Activated CD4-positive, alpha-beta T cell treated with anti-CD3 and anti-CD28 coated beads, Interleukin-2, amount 50 U/mL, for 1 hour (primary cell): ENCODE measurements around the gene HNRNPR.
"Not testable (repeated sequence)": the region's sequence is repeated elsewhere in the genome, so short reads cannot be mapped to it uniquely, and the experiment has no call there.

Experiments
- DNase-seq: peaks from one replicate; pipeline ENCODE4 v3.0.0-alpha.2; 2020

Gene HNRNPR

DNA sequence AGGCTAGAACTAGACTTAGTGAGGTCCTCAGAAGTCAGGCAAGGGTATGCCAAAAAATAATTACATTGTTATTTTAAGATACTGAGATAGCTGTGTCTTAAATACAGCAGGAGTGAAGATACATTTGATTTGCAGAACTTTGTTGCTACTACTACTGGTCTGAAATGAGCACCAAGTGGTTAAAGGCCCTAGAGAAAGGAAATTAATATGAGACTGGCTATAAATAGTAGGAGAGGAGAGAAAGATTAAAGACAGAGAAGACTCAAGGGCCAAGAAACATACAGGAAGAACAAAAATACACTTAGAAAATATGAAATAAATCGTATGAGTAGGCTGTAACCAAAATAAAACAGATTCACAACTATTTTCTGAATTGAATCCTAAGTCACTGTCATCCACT lies 21.3 kb downstream of the HNRNPR start:
- DNase-seq, result no peak

GRCh38 chr1:23310280-23310679 lies 33.8 kb downstream of the HNRNPR start:
- not testable (repeated sequence) for DNase-seq

GRCh38 chr1:23304140-23304620 lies 39.9 kb downstream of the HNRNPR start:
- no peak for DNase-seq

GRCh38 chr1:23303524-23303923 lies 40.6 kb downstream of the HNRNPR start:
- no peak for DNase-seq

DNA sequence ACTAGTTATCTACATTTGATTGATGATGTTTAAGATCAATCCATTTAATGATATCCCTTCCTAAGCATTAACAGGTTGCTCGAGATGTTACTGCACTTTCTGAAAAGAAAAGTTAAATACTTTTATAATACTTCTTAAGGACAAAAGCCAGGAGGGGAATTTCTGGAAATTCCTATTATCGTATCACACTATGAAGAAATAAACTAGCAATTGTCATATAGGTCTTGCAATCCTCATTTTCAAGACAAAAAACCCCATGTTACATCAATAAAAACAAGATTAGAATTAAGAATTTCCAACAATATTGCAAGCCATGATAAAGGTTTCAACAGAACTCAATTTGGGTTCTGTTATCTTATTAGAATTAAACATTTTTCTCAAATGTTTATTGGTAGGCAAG lies 47.2 kb downstream of the HNRNPR start:
- DNase-seq, result no peak

DNA sequence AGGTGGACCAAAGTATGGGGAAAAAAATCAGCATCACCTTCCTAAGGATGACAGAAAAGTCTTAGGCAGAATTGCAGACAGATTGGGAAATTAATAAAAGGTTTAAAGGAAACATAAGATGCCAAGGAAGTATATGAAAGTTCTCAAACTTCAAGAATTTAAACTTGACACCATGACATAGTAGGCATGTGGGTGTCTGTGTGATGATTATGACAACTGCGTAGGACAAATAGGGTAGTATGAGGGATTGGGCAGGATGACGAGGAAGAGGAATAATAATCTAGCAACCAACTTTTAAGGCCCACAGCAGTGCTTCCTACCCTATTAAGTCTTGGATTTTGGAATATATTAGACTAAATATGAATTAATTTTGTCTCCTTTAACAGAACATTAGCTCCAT lies 52.4 kb downstream of the HNRNPR start:
- no peak for DNase-seq

GRCh38 chr1:23290836-23291565 lies 53.1 kb downstream of the HNRNPR start:
- no peak for DNase-seq

DNA sequence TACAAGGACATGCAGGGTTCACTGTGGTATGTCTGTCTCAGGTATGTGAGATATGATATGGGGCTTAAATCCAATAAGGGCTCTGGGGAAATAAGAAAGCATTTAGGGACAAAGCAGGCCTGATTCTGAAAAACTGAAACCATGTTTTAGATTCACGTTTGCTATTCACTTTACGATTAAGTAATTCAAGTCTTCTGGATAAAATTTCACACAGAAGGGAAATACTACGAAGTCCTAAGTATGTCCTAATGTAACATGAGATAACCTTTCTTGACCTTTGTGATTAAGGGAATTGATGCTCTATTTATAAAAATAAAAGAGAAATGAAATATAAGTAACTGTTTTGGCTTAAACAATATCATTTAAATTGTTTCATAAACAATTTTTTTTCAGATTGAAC lies 55.4 kb downstream of the HNRNPR start:
- DNase-seq, result no peak

- DNase-seq, result no peak
These were observed 55.9 kb downstream of the HNRNPR start for GRCh38 chr1:23288201-23288600.

DNA sequence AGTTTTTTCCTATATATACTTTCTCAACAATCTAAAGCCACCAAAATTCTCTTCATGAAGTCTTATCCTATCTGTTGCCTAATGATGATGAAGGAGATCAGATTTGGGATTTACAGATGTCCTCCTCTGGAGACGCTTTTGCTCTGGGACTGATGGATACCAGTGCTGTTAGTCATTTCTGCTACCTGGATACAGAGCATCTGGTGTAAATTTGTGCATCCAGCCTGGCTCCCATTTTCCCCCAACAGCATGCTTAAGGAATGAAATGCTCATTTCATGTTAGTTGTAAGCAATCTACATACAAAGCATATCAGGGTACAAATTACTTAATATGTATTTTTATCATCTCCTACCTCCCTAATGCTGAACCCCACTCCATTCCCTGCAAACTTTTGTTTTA lies 57.7 kb downstream of the HNRNPR start:
- DNase-seq, result no peak

DNA sequence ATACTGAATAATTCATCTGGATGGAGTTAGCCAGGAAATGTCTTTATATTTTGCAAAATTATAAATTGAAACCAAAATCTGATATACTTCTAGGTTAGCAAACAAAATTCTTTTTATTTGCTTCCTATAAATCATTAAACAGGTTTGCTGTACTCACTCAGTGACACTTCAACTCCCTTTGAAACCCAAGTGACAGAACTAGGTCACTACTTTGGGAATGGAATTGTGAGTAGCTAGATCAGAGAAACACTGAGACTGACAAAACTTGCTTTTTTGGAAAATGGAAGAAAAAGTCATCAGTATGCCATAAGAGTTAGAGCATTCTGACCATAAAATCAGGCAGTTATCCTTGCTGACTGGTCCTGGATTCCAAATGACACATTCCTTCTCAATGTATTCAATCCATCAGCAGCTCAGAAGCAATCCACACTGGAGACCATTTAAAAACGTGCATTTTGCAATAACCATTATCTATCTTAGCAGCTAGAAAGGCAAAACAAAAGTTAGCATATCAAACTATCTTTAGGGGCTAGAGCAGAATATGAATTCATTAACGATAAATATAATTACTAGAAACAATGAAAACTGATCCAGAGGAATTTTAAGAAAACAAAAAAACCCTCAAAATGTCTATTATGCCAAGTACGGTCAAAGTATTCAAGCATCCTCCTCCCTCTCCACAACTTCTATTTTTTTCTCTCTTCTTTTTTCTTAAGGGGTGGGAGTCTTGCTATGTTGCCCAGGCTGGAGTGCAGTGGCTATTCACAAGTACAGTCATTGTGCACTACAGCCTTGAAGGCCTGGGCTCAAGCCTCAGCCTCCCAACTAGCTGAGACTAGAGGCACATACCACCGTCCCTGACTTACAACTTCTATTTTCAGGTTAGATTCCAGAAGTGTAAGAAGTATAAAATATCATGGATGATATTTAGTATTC lies 60.1 kb downstream of the HNRNPR start:
- no peak for DNase-seq

GRCh38 chr1:23282957-23283356 lies 61.1 kb downstream of the HNRNPR start:
- DNase-seq, result no peak

- DNase-seq, result no peak
These were observed 65.4 kb downstream of the HNRNPR start for GRCh38 chr1:23278717-23279116.

DNA sequence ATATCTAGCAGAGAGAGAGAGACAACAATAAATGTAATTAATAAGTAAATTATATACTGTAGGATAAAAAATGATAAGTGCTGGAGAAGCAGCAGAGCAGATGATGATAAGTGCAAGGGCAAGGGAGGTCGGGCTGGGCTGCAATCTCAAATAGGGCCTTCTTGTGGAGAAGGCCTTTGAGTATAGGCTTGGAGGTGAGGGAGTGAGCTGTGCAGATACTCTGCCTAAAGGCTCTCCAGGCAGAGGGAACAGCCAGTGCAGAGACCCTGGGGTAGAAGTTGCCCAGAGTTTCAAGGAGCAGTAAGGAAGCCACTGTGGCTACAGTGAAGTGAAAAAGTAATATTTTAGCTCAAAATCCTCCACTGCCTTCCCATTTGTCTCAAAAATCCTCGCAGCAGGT lies 67.6 kb downstream of the HNRNPR start:
- DNase-seq, result no peak

GRCh38 chr1:23274134-23274505 lies 70.0 kb downstream of the HNRNPR start:
- DNase-seq, result no peak

DNA sequence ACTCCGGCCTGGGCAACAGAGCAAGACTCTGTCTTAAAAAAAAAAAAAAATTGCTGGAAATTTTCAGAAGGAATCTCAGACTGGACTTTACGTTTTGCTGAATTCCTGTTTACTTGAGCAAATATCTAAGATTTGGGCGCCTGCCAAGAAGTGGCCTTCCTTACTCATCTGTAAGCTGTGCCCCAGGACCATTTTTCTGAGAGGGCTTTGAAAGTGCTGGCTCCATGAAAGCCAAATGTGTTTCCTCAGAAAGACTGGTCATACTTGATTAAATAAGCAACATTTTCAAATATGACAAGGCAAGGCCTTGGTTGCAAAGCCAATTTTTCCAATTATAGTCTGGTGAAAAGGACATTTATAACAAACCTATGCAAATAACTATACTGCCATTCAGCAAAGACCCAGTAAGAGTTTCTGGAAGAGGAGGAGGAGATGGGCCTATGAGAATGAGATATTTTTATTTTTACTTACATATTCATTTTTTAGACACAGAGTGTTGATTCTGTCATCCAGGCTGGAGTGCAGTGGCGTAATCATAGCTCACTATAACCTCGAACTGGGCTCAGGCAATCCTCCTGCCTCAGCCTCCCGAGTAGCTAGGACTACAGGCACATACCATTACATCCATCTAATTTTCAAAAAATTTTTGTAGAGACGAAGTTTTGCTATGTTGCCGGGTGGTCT lies 70.5 kb downstream of the HNRNPR start:
- no peak for DNase-seq

DNA sequence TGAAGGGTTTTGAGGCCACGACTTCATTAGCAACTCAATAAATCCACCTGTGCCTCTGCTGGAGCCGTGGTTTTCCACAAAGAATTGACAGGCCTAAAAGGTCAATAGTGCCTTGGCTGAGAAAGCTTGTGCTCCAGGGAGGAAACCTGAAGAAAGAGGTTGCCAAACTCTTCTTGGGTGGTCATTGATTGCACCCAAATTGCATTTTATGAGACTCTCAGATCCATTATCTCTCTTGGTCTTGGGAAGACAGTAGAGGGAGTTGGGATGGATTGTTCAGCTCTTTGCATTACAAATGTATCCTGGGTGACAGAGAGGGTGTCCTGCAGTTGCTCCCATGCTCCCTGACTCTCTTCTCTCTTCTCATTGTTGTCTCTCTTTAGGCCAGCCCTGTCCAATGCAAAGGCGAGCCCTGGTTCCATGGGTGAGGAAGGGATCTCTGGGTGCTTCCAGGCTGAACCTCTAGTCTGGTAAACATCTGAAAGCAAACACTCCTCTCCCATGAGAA lies 80.7 kb downstream of the HNRNPR start:
- no peak for DNase-seq

DNA sequence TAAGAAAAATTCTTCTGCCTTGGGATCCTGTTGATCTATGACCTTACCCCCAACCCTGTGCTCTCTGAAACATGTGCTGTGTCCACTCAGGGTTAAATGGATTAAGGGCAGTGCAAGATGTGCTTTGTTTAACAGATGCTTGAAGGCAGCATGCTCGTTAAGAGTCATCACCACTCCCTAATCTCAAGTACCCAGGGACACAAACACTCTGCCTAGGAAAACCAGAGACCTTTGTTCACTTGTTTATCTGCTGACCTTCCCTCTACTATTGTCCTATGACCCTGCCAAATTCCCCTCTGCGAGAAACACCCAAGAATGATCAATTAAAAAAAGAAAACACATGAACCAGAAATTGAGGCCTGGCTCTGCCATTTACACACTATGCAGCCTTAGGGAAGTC lies 86.0 kb downstream of the HNRNPR start:
- not testable (repeated sequence) for DNase-seq

- DNase-seq, result not testable (repeated sequence)
These were observed 86.7 kb downstream of the HNRNPR start for GRCh38 chr1:23257371-23257770.
